ENCODE measurements around the gene MICALL2. TPM values are rescaled to one million over a fixed set of nuclear protein-coding genes. Genes with fewer than 3 reads are reported as not detected.

The MICALL2 gene
- total and polyA plus RNA-seq, 2 experiments from 2014 or later, result 6.4 to 12.2 TPM

DNA sequence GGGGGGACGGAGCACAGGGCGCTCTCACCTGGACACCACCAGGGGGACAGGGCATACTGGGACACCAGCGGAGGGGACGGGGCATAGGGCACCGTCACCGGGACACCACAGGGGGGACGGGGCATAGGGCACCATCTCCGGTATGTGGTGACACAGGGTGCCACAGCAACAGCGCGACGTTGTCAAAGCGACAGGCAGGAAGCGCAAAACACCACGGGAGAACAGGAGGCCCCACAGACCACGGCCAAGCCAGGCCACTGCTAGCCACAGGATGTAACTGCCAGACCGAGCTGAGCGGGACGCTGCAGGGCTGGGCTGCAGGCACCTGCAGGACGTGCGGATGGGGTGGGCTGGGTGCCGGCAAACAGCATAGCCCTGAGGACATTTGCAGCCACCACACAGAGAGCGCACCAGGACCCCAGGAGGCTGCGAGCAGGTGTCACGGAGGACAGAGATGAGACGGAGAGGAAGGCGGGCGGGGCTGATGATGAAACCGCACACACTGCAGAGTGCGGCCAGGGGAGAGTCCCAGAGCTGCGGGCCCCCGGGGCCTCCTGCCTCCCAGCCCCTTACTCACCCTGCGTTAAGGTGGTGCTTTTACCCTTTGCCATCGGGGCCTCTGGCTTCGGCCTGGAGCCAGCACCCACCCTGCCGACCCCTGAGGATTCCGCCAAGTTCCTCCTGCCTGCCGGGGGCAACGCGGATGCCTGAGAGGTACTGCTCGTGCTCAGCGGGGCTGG is 17.5 kb downstream of the MICALL2 start:
- 91% methylated on average over 36 to 39 of the region's 41 CpGs for WGBS, 2 experiments (ENCODE audit: low coverage in 1 of 2, low lambda C conversion rate in 2 of 2, missing lambda C conversion rate in 2 of 2)
- DNase-seq, result no peak
- Histone ChIP-seq H3K27ac (no peak overlapping the region), H4K20me1 (ENCODE audit: insufficient read depth) (no peaks in the 10 kb centered on the region), H3K9ac (no peak overlapping the region), H3K27me3 (replicated peaks; ENCODE audit: insufficient read depth) (no peaks in the 10 kb centered on the region), H3F3A (ENCODE audit: insufficient read depth) (no peaks in the 10 kb centered on the region), H2AFZ (no peak overlapping the region), H3K79me2 (ENCODE audit: insufficient read depth) (no peaks in the 10 kb centered on the region), H3K9me2 (ENCODE audit: insufficient read depth) (no peaks in the 10 kb centered on the region), H3K4me2 (ENCODE audit: unreplicated experiment) (no peak overlapping the region), H3K36me3 (ENCODE audit: low read depth) (no peaks in the 10 kb centered on the region), H3K9me3 (ENCODE audit: low read depth) (no peaks in the 10 kb centered on the region), H3K4me3 (no peak overlapping the region), H3K4me1 (ENCODE audit: insufficient read depth) (no peaks in the 10 kb centered on the region)
- in situ Hi-C loops (cut with MboI), result no loop called here
- TF ChIP-seq EZH2phosphoT487 (IDR thresholded peaks at IDR 0.05; ENCODE audit: insufficient read depth, low read depth), result no peak
- TF ChIP-seq EZH2 (IDR thresholded peaks at IDR 0.05; ENCODE audit: insufficient read depth, poor library complexity, severe bottlenecking), result no peak

GRCh38 chr7:1440620-1441019 is 18.6 kb downstream of the MICALL2 start:
- H3K9me2 ChIP-seq (ENCODE audit: insufficient read depth), result no peaks in the 10 kb centered on the region
- H4K20me1 ChIP-seq (ENCODE audit: insufficient read depth), result no peaks in the 10 kb centered on the region
- H3K9ac ChIP-seq, result no peak overlapping the region
- no peaks in the 10 kb centered on the region for H3K4me1 ChIP-seq (ENCODE audit: insufficient read depth)
- H3K27ac ChIP-seq, result no peak overlapping the region
- WGBS, 2 experiments (ENCODE audit: low coverage in 1 of 2, low lambda C conversion rate in 2 of 2, missing lambda C conversion rate in 2 of 2), result 83 to 84% methylated on average over 10 of the region's 10 CpGs
- H3K4me2 ChIP-seq (ENCODE audit: unreplicated experiment), result no peak overlapping the region
- no peaks in the 10 kb centered on the region for H3K36me3 ChIP-seq (ENCODE audit: low read depth)
- in situ Hi-C loops (cut with MboI), result no loop called here
- DNase-seq, result no peak
- no peak for TF ChIP-seq EZH2phosphoT487 (IDR thresholded peaks at IDR 0.05; ENCODE audit: insufficient read depth, low read depth)
- TF ChIP-seq EZH2 (IDR thresholded peaks at IDR 0.05; ENCODE audit: insufficient read depth, poor library complexity, severe bottlenecking), result no peak
- no peak overlapping the region for H3K4me3 ChIP-seq
- H3F3A ChIP-seq (ENCODE audit: insufficient read depth), result no peaks in the 10 kb centered on the region
- no peaks in the 10 kb centered on the region for H3K27me3 ChIP-seq (replicated peaks; ENCODE audit: insufficient read depth)
- no peaks in the 10 kb centered on the region for H3K9me3 ChIP-seq (ENCODE audit: low read depth)
- H2AFZ ChIP-seq, result no peak overlapping the region
- H3K79me2 ChIP-seq (ENCODE audit: insufficient read depth), result no peaks in the 10 kb centered on the region

DNA sequence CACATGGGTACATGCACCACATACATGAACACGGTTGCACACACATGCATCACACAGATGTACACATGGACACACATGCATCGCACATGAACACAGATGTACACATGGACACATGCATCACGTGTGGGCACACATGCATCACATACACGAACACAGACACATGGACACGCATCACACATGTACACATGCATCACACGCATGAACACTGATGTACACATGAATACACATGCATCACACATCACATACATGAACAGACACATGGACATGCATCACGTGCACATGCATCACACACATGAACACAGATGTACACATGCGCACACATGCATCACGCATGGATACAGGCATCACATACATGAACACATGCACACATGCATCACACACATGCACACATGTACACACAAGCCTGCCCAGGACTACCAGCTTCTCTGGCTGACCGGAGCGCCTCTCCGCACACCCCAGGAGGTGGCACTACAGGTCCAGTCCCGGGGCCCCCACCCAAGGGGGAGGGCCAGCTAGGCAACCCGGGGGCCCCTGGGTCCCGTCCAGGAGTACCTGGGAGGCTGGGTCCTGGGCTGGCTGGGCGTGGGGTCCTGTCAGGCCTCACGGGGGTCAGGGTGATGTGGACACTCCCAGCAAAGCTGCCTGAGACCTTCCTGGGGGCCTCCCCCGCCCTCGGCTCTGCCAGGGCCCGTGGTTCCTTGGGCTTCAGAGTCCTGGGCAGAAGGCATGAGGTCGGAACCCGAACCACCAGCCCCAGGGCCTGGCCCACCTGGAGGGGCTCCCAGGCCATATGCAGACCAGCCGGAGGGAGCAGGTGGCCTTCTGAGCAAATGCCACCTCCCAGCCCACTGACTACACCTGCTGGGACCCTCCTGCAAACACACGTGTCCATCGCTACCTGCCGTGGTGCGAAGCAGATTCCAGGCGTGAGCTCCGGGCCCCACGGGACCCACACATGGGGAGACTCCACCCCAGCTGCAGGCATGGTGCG is 19.6 kb downstream of the MICALL2 start:
- in situ Hi-C loops (cut with MboI), result no loop called here
- Histone ChIP-seq H3K9me2 (ENCODE audit: insufficient read depth) (no peaks in the 10 kb centered on the region), H3K79me2 (ENCODE audit: insufficient read depth) (no peaks in the 10 kb centered on the region), H3K36me3 (ENCODE audit: low read depth) (no peaks in the 10 kb centered on the region), H4K20me1 (ENCODE audit: insufficient read depth) (no peaks in the 10 kb centered on the region), H3K27me3 (replicated peaks; ENCODE audit: insufficient read depth) (no peaks in the 10 kb centered on the region), H3K4me3 (no peak overlapping the region), H3K4me1 (ENCODE audit: insufficient read depth) (no peaks in the 10 kb centered on the region), H3F3A (ENCODE audit: insufficient read depth) (no peaks in the 10 kb centered on the region), H3K4me2 (ENCODE audit: unreplicated experiment) (no peak overlapping the region), H3K9ac (no peak overlapping the region), H2AFZ (no peak overlapping the region), H3K9me3 (ENCODE audit: low read depth) (no peaks in the 10 kb centered on the region), H3K27ac (no peak overlapping the region)
- no peak for DNase-seq
- 93% methylated on average over 28 to 29 of the region's 31 CpGs for WGBS, 2 experiments (ENCODE audit: low coverage in 1 of 2, low lambda C conversion rate in 2 of 2, missing lambda C conversion rate in 2 of 2)
- TF ChIP-seq EZH2phosphoT487 (IDR thresholded peaks at IDR 0.05; ENCODE audit: insufficient read depth, low read depth), result no peak

DNA sequence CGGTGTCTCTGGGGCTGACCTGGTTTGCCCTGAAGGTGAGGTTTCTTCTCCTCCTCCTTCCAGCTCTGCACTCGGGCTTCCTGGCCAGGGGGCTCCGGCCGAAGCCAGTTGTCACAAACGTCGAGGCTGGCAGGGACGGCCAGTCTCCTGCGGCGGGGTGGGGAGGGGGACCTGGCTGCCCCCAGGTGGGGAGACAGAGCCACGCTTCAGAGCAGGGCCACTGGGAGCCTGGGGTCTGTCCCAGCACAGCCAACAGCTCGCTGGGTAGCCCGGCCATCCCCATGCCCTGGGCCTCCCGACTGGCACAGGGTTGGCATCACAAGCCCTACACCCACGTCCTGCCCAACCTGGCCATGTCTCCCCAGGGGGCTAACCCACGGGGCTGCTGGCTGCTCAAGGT is 20.4 kb downstream of the MICALL2 start:
- Histone ChIP-seq H3K9me3 (ENCODE audit: low read depth) (no peaks in the 10 kb centered on the region), H3K4me1 (ENCODE audit: insufficient read depth) (no peaks in the 10 kb centered on the region), H3K27me3 (replicated peaks; ENCODE audit: insufficient read depth) (no peaks in the 10 kb centered on the region), H4K20me1 (ENCODE audit: insufficient read depth) (no peaks in the 10 kb centered on the region), H3K9ac (no peak overlapping the region), H3K4me3 (no peak overlapping the region), H3K79me2 (ENCODE audit: insufficient read depth) (no peaks in the 10 kb centered on the region), H3K36me3 (ENCODE audit: low read depth) (no peaks in the 10 kb centered on the region), H3K9me2 (ENCODE audit: insufficient read depth) (no peaks in the 10 kb centered on the region), H3F3A (ENCODE audit: insufficient read depth) (no peaks in the 10 kb centered on the region), H3K4me2 (ENCODE audit: unreplicated experiment) (no peak overlapping the region), H3K27ac (no peak overlapping the region), H2AFZ (no peak overlapping the region)
- in situ Hi-C loops (cut with MboI), result no loop called here
- WGBS, 2 experiments (ENCODE audit: low coverage in 1 of 2, low lambda C conversion rate in 2 of 2, missing lambda C conversion rate in 2 of 2), result 86 to 90% methylated on average over 12 to 13 of the region's 15 CpGs
- DNase-seq, result no peak
- TF ChIP-seq EZH2 (IDR thresholded peaks at IDR 0.05; ENCODE audit: insufficient read depth, poor library complexity, severe bottlenecking) (no peak), EZH2phosphoT487 (IDR thresholded peaks at IDR 0.05; ENCODE audit: insufficient read depth, low read depth) (no peak)
